DND-41 (cell line): ENCODE data around the gene TGFB1.

ENCODE experiments used
- ATAC-seq: fragments of 200-7000 bp; cut with Tn5 transposase; 3 replicates; pipeline ENCODE4 v1.9.1; 2021; ENCODE audit warnings: low read depth; ENCODE audit not compliant: insufficient read depth
- DNase-seq: peaks from one replicate; pipeline ENCODE4 v3.0.0-alpha.2; 2020
- H2AFZ ChIP-seq: 2 replicates; pipeline ENCODE4 v1.6.0; 2012; ENCODE audit warnings: low read depth, low read length
- H3K27ac ChIP-seq: 2 replicates; pipeline ENCODE4 v1.5.1; 2012; ENCODE audit warnings: low read length, inconsistent platforms
- H3K27me3 ChIP-seq: fragments of 200-600 bp; sonication (generic); 2 replicates; pipeline ENCODE4 v1.6.0; 2012; ENCODE audit warnings: low read length, mild to moderate bottlenecking, inconsistent platforms; ENCODE audit not compliant: insufficient read depth, poor library complexity
- H3K36me3 ChIP-seq: 2 replicates; pipeline ENCODE4 v1.5.1; 2012; ENCODE audit warnings: low read length, inconsistent platforms; ENCODE audit not compliant: insufficient read depth
- H3K4me1 ChIP-seq: 2 replicates; pipeline ENCODE4 v1.5.1; 2012; ENCODE audit warnings: mild to moderate bottlenecking, low read length; ENCODE audit not compliant: insufficient read depth
- H3K4me2 ChIP-seq: 2 replicates; pipeline ENCODE4 v1.6.0; 2012; ENCODE audit warnings: mild to moderate bottlenecking, moderate library complexity, low read length, inconsistent platforms; ENCODE audit not compliant: insufficient read depth
- H3K4me3 ChIP-seq, 2 experiments: fragments of 200-600 bp in 1 of 2; shearing (Covaris generic) in 1 of 2; 2 replicates each; pipeline ENCODE4 v1.5.1; 2012 to 2016; ENCODE audit warnings: inconsistent platforms in 2 of 2, low read length in 2 of 2, mild to moderate bottlenecking in 2 of 2, low read depth in 1 of 2, moderate library complexity in 1 of 2
- H3K79me2 ChIP-seq: 2 replicates; pipeline ENCODE4 v1.6.0; 2012; ENCODE audit warnings: low read length, inconsistent platforms; ENCODE audit not compliant: insufficient read depth
- H3K9ac ChIP-seq: 2 replicates; pipeline ENCODE4 v1.6.0; 2012; ENCODE audit warnings: low read depth, mild to moderate bottlenecking, inconsistent platforms, low read length, moderate library complexity
- H3K9me3 ChIP-seq: 2 replicates; pipeline ENCODE4 v1.5.1; 2012; ENCODE audit warnings: low read length, moderate library complexity, mild to moderate bottlenecking, inconsistent platforms; ENCODE audit not compliant: insufficient read depth, severe bottlenecking
- H4K20me1 ChIP-seq: 2 replicates; pipeline ENCODE4 v1.6.0; 2012; ENCODE audit warnings: low read length; ENCODE audit not compliant: insufficient read depth
- EZH2 ChIP-seq: IDR thresholded peaks from 3 replicates; pipeline ENCODE4 v1.6.1; 2012; ENCODE audit warnings: borderline replicate concordance, low read depth, mild to moderate bottlenecking, moderate library complexity, low read length, inconsistent platforms; ENCODE audit not compliant: severe bottlenecking
- TF ChIP-seq, protein P1 (sequence below): IDR thresholded peaks from 2 replicates; pipeline ENCODE4 v1.5.1; 2012; ENCODE audit warnings: borderline replicate concordance, low read length, moderate library complexity, mild to moderate bottlenecking; ENCODE audit not compliant: poor library complexity, severe bottlenecking; ENCODE audit errors: extremely low read depth

TGFB1 gene

DNA sequence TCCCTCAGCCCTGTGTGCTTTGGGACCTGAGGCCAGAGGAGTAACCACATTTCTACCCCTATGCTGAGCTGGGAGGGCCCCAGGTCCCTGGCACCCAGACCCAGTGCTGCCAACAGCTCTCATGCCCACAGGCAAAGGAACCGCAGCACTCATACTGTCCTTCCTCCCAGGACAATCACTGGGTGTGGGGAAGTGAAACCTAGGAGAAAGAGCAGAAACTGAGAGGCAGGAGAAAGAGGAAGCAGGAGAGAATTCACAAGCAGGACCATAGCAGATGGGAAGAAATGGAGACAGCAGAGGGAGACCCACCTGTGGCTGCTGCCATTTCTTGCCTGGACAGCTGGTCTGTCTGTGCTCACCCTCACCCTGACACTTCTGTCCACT, 24.9 kb downstream of the TGFB1 start:
- no peak overlapping the region for H2AFZ ChIP-seq
- no peak overlapping the region for H3K4me2 ChIP-seq
- H3K9ac ChIP-seq = no peak overlapping the region
- H3K9me3 ChIP-seq = no peaks in the 10 kb centered on the region
- DNase-seq (no peak), ATAC-seq (no peak)
- peaks cover 85% of the 10 kb centered on the region for H3K36me3 ChIP-seq
- TF ChIP-seq EZH2 = no peak
- TF ChIP-seq, protein P1, sequence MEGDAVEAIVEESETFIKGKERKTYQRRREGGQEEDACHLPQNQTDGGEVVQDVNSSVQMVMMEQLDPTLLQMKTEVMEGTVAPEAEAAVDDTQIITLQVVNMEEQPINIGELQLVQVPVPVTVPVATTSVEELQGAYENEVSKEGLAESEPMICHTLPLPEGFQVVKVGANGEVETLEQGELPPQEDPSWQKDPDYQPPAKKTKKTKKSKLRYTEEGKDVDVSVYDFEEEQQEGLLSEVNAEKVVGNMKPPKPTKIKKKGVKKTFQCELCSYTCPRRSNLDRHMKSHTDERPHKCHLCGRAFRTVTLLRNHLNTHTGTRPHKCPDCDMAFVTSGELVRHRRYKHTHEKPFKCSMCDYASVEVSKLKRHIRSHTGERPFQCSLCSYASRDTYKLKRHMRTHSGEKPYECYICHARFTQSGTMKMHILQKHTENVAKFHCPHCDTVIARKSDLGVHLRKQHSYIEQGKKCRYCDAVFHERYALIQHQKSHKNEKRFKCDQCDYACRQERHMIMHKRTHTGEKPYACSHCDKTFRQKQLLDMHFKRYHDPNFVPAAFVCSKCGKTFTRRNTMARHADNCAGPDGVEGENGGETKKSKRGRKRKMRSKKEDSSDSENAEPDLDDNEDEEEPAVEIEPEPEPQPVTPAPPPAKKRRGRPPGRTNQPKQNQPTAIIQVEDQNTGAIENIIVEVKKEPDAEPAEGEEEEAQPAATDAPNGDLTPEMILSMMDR = no peak
- H3K4me1 ChIP-seq = no peaks in the 10 kb centered on the region
- peaks cover 49% of the 10 kb centered on the region for H4K20me1 ChIP-seq
- no peaks in the 10 kb centered on the region for H3K27me3 ChIP-seq
- H3K27ac ChIP-seq = no peak overlapping the region
- H3K4me3 ChIP-seq = no peak overlapping the region
- peaks cover 24% of the 10 kb centered on the region for H3K79me2 ChIP-seq

DNA sequence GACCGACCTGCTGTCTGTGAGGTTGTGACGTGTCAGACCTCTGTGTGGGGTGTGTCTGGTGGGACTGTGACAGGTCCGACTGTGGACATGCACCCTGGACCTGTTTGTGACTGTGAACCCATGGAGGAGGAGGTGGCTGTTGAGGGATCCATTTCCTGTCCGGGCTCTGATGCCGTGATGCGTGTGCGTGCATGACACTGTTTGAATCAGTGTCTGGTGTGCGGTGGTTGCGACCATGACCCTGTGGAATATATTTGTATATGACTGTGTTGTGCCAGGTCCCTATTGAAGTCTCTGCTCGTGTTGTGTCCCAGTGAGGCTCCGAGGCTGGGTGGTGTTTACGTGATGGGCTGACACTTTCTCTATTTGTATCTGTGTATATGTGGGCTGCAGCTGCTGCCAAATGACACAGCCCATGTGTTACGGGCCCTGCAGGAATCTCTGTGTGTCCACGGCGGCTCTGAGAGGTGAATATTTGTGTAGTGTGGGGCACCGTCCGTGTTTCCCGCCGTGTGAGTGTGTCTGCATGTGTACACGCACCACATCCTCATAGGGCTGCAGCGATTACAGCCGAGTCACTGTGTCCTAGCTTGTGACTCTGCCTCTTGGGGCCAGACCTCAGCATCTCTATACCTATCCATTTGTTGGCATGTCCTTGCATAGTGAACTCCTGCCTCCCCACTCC, 25.4 kb downstream of the TGFB1 start:
- no peaks in the 10 kb centered on the region for H3K27me3 ChIP-seq
- no peak overlapping the region for H3K4me2 ChIP-seq
- peaks cover 54% of the 10 kb centered on the region for H4K20me1 ChIP-seq
- no peak overlapping the region for H3K9ac ChIP-seq
- TF ChIP-seq, protein P1 = no peak
- no peak for TF ChIP-seq EZH2
- no peaks in the 10 kb centered on the region for H3K9me3 ChIP-seq
- ATAC-seq (no peak), DNase-seq (no peak)
- H3K36me3 ChIP-seq = peaks cover 85% of the 10 kb centered on the region
- H3K4me1 ChIP-seq = no peaks in the 10 kb centered on the region
- H3K4me3 ChIP-seq = no peak overlapping the region
- H3K79me2 ChIP-seq = peaks cover 20% of the 10 kb centered on the region
- no peak overlapping the region for H2AFZ ChIP-seq
- no peak overlapping the region for H3K27ac ChIP-seq

DNA sequence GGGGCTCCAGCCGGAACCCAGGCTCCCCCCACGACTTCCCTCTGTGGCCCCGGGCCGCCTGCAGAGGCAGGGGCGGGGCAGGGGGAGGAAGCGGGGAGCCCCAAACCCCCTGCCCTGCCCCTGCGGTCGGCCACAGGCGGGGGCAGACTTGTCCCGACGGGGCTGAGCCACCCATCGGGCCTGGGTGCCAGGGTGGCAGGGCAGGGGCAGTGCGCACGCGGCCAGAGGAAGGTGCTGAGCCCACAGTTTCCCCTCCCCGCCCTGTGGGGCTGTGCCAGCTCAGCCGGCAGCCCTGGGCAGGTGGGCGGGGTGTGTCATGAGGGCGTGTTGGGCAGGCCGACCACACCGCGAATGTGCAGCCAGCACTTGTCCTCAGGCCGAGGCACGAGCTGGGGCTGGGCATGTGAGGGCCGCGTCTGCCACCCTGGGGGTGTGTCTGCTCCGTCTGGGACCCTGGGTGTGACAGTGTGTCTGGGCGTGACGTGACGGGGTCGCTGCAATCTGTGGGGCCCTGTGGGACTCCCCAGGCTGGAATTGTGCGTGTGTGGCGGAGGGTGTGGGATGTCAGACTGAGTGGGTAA, 26.1 kb downstream of the TGFB1 start:
- Histone ChIP-seq H3K9ac (no peak overlapping the region), H3K4me1 (no peaks in the 10 kb centered on the region), H3K36me3 (peaks cover 87% of the 10 kb centered on the region), H2AFZ (no peak overlapping the region), H4K20me1 (peaks cover 58% of the 10 kb centered on the region), H3K4me3 (no peak overlapping the region), H3K79me2 (peaks cover 20% of the 10 kb centered on the region), H3K27me3 (no peaks in the 10 kb centered on the region), H3K4me2 (no peak overlapping the region), H3K27ac (no peak overlapping the region), H3K9me3 (no peaks in the 10 kb centered on the region)
- DNase-seq (no peak), ATAC-seq (no peak)
- TF ChIP-seq, protein P1 = no peak
- no peak for TF ChIP-seq EZH2
